Measurements from ENCODE around the gene CLDN6. TPM values are rescaled to one million over a fixed set of nuclear protein-coding genes. Genes with fewer than 3 reads are reported as not detected.

CLDN6 gene
- total and polyA plus RNA-seq, 9 of the 15 experiments (the other 6 are each of a cell fraction or from before 2014, with no cell fraction given) = 0.22 to 0.75 (median 0.38) TPM; not detected in 3

GRCh38 chr16:2969545-2970521, 48.1 kb downstream of the CLDN6 start:
- ATAC-seq (peak; percentile 80), DNase-seq (ENCODE audit: extremely low read depth in 1 of 4, low spot score in 3 of 4) (peak; percentile 75 to 94 (median 80)), FAIRE-seq (peak; percentile 82)
- WGBS (ENCODE audit: insufficient coverage, low coverage, missing lambda C conversion rate) = 2% methylated on average over 31 of the region's 83 CpGs
- in situ Hi-C loops (cut with MboI) = no loop called here
- Histone ChIP-seq H3K36me3 (ENCODE audit: control insufficient read depth, insufficient read depth, low read length) (peaks cover 44% of the 10 kb centered on the region; the same call in 2 of the 3 replicates), H3K4me2 (ENCODE audit: insufficient read depth, low read length) (peak overlapping the region; percentile 78), H3K9me3 (replicated peaks; ENCODE audit: control insufficient read depth, insufficient read depth, low read depth, low read length) (no peaks in the 10 kb centered on the region), H3K9ac (ENCODE audit: insufficient read depth in 1 of 2, low read depth in 2 of 2, low read length in 2 of 2) (peak overlapping the region; percentile 77 to 99), H4K20me1 (replicated peaks; ENCODE audit: control insufficient read depth, insufficient read depth, low read length) (peaks cover 25% of the 10 kb centered on the region), H3K27me3 (ENCODE audit: control insufficient read depth in 2 of 2, insufficient read depth in 2 of 2, low read length in 2 of 2) (no peaks in the 10 kb centered on the region), H3K27ac (ENCODE audit: extremely low read depth, low read depth, low read length) (peak overlapping the region; percentile 84), H2AFZ (ENCODE audit: low read depth, low read length) (peak overlapping the region; percentile 91), H3K4me1 (replicated peaks in 1 of 2; ENCODE audit: control insufficient read depth in 2 of 2, insufficient read depth in 2 of 2, low read length in 2 of 2) (peaks cover 17 to 96% of the 10 kb centered on the region in 2 experiments), H3K79me2 (ENCODE audit: control insufficient read depth, insufficient read depth, low read length) (peaks cover 22% of the 10 kb centered on the region), H3K9me1 (ENCODE audit: control insufficient read depth, insufficient read depth, low read length) (peaks cover 3% of the 10 kb centered on the region), H3K4me3 (peak overlapping the region; percentile 96)
- intact Hi-C loops (cut with micrococcal nuclease) = loop anchor here (2.0 to 10.0 kb wide), 2 partner anchors 13 to 55 kb away; partner anchors contain the start of genes HCFC1R1, THOC6 and TNFRSF12A
- ChIA-PET POLR2A (interaction anchor here (0.5 to 1.9 kb wide), 15 partner anchors 8 to 455 kb away, joined by 3 to 23 read pairs (median 3); partner anchors contain the start of genes HCFC1R1, PKMYT1 and THOC6), CTCF (ENCODE audit: low intra/inter-chr PET ratio) (no interaction called here)
- no TSS peak for BruUV-seq (replicated peaks)
- TF ChIP-seq, protein P1, sequence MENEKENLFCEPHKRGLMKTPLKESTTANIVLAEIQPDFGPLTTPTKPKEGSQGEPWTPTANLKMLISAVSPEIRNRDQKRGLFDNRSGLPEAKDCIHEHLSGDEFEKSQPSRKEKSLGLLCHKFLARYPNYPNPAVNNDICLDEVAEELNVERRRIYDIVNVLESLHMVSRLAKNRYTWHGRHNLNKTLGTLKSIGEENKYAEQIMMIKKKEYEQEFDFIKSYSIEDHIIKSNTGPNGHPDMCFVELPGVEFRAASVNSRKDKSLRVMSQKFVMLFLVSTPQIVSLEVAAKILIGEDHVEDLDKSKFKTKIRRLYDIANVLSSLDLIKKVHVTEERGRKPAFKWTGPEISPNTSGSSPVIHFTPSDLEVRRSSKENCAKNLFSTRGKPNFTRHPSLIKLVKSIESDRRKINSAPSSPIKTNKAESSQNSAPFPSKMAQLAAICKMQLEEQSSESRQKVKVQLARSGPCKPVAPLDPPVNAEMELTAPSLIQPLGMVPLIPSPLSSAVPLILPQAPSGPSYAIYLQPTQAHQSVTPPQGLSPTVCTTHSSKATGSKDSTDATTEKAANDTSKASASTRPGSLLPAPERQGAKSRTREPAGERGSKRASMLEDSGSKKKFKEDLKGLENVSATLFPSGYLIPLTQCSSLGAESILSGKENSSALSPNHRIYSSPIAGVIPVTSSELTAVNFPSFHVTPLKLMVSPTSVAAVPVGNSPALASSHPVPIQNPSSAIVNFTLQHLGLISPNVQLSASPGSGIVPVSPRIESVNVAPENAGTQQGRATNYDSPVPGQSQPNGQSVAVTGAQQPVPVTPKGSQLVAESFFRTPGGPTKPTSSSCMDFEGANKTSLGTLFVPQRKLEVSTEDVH (IDR thresholded peaks at IDR 0.05; ENCODE audit: low read depth, partially characterized antibody) = peak; percentile 48
- TF ChIP-seq TRIM24 (IDR thresholded peaks at IDR 0.05) = no peak
- peak in 1 of 2 experiments; percentile 56; a peak in 2 of 4 replicates for TF ChIP-seq HDAC1 (IDR thresholded peaks at IDR 0.05)
- peak; percentile 45; the same call in 1 of the 2 replicates for TF ChIP-seq MAX (CRISPR knock-in tag; IDR thresholded peaks at IDR 0.05)
- 0 out of 4 replicates have a peak, but pooled peaks of 1 of the 2 experiments have one; percentile 28 for TF ChIP-seq ZMIZ1 (IDR thresholded peaks at IDR 0.05; ENCODE audit: low read depth in 2 of 2, low read length in 2 of 2)
- TF ChIP-seq NR0B1 (IDR thresholded peaks at IDR 0.05; ENCODE audit: partially characterized antibody) = no peak
- no peak for TF ChIP-seq ZNF140 (CRISPR knock-in tag; IDR thresholded peaks at IDR 0.05)
- TF ChIP-seq PHF20 (IDR thresholded peaks at IDR 0.05; ENCODE audit: partially characterized antibody) = no peak
- TF ChIP-seq VEZF1 (CRISPR knock-in tag; IDR thresholded peaks at IDR 0.05) = peak; percentile 93

Data from K562 (cell line).